Neural progenitor cell (in vitro differentiated cells): Measurements from ENCODE around the gene MNT.

Experiments
- CTCF ChIP-seq: fragments of 200-600 bp; sonication (generic); IDR thresholded peaks from 2 replicates; pipeline ENCODE4 v1.5.1; 2017; ENCODE audit warnings: antibody characterized with exemption, mild to moderate bottlenecking
- EZH2 ChIP-seq: fragments of 200-600 bp; sonication (generic); IDR thresholded peaks from 2 replicates; pipeline ENCODE4 v1.6.1; 2017; ENCODE audit warnings: antibody characterized with exemption, mild to moderate bottlenecking, moderate library complexity

- TF ChIP-seq CTCF, result no peak
- TF ChIP-seq EZH2, result no peak
Measured at GRCh38 chr17:2364763-2365116, 36.1 kb downstream of the MNT start.
